SHP77 treated with DMSO at 0.1 percent for 48 hours (cell line): ENCODE results near the gene MYH6.
"Not testable (repeated sequence)": the region's sequence is repeated elsewhere in the genome, so short reads cannot be mapped to it uniquely, and the experiment has no call there.

Experiments used
- DNase-seq: peaks from one replicate; lab custom pipeline; 2025; lab: John Stamatoyannopoulos, UW

Gene MYH6

GRCh38 chr14:23414254-23414653, 6.2 kb upstream of the MYH6 start:
- DNase-seq: no peak

GRCh38 chr14:23413681-23414080, 5.6 kb upstream of the MYH6 start:
- no peak for DNase-seq

GRCh38 chr14:23411563-23412525, 3.8 kb upstream of the MYH6 start:
- no peak for DNase-seq

GRCh38 chr14:23409966-23410635, 2.0 kb upstream of the MYH6 start:
- no peak for DNase-seq

- DNase-seq: no peak
Measured at GRCh38 chr14:23409475-23409874, 1.4 kb upstream of the MYH6 start.

- DNase-seq: no peak
Measured at GRCh38 chr14:23408307-23408630, 196 bp upstream of the MYH6 start.

- DNase-seq: no peak
Measured at GRCh38 chr14:23406725-23407355, 1.2 kb downstream of the MYH6 start.

GRCh38 chr14:23406244-23406643, 1.8 kb downstream of the MYH6 start:
- DNase-seq: no peak

- no peak for DNase-seq
Measured at GRCh38 chr14:23405516-23406025, 2.5 kb downstream of the MYH6 start.

- DNase-seq: no peak
Measured at GRCh38 chr14:23405096-23405495, 3.0 kb downstream of the MYH6 start.

GRCh38 chr14:23404331-23404900, 3.7 kb downstream of the MYH6 start:
- no peak for DNase-seq

- no peak for DNase-seq
Measured at GRCh38 chr14:23403908-23404307, 4.2 kb downstream of the MYH6 start.

- DNase-seq: no peak
Measured at GRCh38 chr14:23403139-23403438, 5.0 kb downstream of the MYH6 start.

GRCh38 chr14:23402296-23403138, 5.6 kb downstream of the MYH6 start:
- no peak for DNase-seq

GRCh38 chr14:23401291-23401690, 6.8 kb downstream of the MYH6 start:
- DNase-seq: no peak

GRCh38 chr14:23400496-23401149, 7.5 kb downstream of the MYH6 start:
- DNase-seq: not testable (repeated sequence)

- no peak for DNase-seq
Measured at GRCh38 chr14:23399591-23399990, 8.5 kb downstream of the MYH6 start.

- DNase-seq: no peak
Measured at GRCh38 chr14:23399136-23399535, 8.9 kb downstream of the MYH6 start.

- peak; percentile 72 for DNase-seq
Measured at GRCh38 chr14:23398348-23398747, 9.7 kb downstream of the MYH6 start.

- no peak for DNase-seq
Measured at GRCh38 chr14:23396781-23397407, 11.2 kb downstream of the MYH6 start.

- DNase-seq: no peak
Measured at GRCh38 chr14:23396126-23396525, 11.9 kb downstream of the MYH6 start.
